Astrocyte of the spinal cord (primary cell): ENCODE results near the gene NAT14.

Experiments
- DNase-seq: peaks from one replicate; pipeline ENCODE4 v3.0.0; 2011; ENCODE audit warnings: low read depth, low spot score
- H3K4me3 ChIP-seq: 2 replicates; pipeline ENCODE4 v1.5.1; 2011; ENCODE audit warnings: low read depth, mild to moderate bottlenecking, low read length, moderate library complexity
- in situ Hi-C: cut with HindIII; loops from 2 replicates; pipeline ENCODE4 v1.10.0; 2017; ENCODE audit warnings: low sequenced_read_pairs
- TF ChIP-seq, protein P1 (sequence below): IDR thresholded peaks from 2 replicates; pipeline ENCODE4 v1.5.1; 2012; ENCODE audit warnings: low read depth, mild to moderate bottlenecking, low read length, inconsistent platforms

Gene NAT14

DNA sequence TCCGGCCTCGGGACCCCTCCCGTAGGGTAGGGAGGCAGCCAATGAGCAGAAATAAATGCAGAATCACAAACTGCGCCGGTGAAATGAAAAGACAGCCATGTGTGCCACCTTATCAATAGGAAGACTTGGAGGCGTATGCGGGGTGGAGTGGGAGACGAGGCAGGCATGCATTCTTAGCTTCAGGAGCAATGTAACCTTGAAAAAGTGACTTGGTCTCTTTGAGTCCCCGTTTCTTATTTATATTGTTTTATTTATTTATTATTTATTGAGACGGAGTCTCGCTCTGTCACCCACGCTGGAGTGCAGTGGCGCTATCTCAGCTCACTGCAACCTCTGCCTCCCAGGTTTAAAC, 19.2 kb downstream of the NAT14 start:
- TF ChIP-seq, protein P1, sequence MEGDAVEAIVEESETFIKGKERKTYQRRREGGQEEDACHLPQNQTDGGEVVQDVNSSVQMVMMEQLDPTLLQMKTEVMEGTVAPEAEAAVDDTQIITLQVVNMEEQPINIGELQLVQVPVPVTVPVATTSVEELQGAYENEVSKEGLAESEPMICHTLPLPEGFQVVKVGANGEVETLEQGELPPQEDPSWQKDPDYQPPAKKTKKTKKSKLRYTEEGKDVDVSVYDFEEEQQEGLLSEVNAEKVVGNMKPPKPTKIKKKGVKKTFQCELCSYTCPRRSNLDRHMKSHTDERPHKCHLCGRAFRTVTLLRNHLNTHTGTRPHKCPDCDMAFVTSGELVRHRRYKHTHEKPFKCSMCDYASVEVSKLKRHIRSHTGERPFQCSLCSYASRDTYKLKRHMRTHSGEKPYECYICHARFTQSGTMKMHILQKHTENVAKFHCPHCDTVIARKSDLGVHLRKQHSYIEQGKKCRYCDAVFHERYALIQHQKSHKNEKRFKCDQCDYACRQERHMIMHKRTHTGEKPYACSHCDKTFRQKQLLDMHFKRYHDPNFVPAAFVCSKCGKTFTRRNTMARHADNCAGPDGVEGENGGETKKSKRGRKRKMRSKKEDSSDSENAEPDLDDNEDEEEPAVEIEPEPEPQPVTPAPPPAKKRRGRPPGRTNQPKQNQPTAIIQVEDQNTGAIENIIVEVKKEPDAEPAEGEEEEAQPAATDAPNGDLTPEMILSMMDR = no peak
- DNase-seq = no peak
- no peak overlapping the region for H3K4me3 ChIP-seq
- in situ Hi-C loops = no loop called here

DNA sequence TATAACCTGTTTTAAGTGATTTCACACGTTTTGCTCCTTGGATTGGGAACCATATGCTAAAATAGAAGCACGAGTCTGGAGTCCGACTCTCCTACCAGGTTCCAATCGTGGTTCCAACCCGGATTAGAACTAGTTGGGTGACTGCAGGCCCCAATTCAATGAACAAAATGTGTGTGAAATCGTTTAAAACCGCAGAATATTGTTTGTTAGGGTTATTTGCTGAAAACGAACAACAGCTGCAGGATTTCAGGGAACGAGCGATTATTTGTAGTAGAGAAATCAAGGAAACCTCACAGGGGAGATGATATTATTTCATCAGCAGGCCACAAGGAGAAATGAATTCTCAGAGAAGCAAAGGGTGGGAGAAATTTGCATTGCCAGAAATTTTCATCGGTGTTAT, 20.0 kb downstream of the NAT14 start:
- in situ Hi-C loops = no loop called here
- TF ChIP-seq, protein P1 = no peak
- no peak overlapping the region for H3K4me3 ChIP-seq
- DNase-seq = no peak

DNA sequence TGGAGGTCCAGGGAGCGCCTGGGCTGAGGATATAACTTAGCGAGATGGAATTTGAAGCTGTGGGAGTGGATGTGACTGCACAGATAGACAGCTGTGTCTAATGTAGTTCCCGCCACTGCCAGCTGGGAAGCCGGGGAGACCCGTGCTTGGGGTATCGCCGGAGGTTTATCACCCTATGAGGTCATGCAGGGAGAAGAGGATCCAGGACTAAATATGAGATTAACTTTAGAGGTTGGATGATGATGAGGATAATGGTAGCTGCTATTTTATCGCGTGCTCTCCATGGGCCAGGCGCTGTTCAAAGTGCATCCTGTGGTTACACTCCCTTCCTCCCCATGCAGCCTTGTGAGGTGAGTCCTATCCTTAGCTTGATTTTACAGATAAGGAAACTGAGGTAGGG, 23.1 kb downstream of the NAT14 start:
- H3K4me3 ChIP-seq = no peak overlapping the region
- TF ChIP-seq, protein P1 = no peak
- in situ Hi-C loops = no loop called here
- DNase-seq = no peak

DNA sequence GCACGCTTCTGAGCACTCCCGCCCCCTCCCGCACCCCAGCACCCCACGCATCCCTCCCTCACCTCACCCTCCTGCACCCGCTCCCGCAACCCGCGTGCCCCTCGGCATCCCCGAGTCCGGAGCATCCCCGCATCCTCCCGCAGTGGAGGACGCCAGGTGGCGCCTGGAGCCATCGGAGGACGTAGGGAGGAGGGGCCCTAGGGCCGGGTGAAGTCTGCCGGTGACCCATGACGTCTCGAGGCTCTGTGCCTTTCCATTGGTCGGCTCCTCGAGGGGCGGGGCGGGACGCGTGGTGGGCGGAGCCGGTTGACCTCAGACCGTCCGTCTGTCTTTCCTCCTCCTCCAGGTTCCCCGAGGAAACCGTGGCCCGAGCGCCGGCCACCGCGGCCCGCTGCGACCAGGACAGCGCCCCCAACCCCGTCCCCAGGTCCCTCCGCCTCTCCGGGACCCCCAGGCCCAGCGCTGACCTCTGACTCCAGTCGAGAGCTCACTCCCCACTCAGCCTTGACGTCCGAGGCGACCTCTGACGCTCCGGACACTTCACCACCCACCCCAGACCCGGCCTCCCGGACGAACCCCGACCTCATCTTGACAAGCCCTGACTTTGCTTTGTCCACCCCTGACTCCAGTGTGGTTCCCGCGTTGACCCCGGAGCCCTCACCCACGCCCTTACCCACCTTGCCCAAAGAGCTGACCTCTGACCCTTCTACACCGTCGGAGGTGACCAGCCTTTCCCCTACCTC, 32.1 kb downstream of the NAT14 start:
- TF ChIP-seq, protein P1 = peak; percentile 94
- peak overlapping the region; percentile 24 for H3K4me3 ChIP-seq
- DNase-seq = peak; percentile 90

DNA sequence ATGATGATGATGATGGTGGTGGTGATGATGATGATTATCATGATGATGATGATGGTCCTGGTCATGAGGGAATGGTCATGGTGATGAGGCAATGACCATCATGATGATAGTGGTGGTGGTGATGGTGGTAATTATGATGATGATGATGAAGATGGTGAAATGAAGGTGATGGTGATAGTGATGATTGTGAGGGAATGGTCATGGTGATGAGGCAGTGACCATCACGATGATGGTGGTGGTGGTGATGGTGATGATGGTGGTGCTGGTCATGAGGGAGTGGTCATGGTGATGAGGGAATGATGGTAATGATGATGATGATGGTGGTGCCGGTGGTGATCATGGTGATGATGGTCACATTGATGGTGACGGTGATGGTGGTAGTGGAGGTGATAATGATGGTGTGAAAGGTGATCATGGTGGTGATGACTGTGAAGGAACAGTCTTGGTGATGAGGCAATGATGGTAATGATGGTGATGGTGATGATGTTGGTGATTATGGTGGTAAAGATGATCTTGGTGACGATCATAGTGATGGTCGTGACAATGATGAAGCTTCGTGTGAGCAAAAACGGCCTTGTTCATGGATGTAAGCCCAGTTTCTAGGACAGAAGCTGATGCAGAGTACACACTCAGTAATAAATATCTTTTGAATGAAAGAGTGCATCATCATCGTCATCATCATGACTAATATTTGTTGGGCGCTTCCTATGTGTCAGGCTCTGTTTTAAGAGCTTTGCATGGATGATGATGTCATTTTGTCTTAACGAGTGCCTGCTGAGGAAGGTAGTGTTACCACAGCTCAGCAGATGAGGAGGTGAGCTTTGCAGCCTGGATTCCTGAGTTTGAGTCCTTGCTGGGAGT, 34.7 kb downstream of the NAT14 start:
- DNase-seq = peak; percentile 75
- in situ Hi-C loops = no loop called here
- no peak overlapping the region for H3K4me3 ChIP-seq
- TF ChIP-seq, protein P1 = no peak

More for the DNA sequence above, 32.1 kb downstream of the NAT14 start:
- in situ Hi-C loops = no loop called here

DNA sequence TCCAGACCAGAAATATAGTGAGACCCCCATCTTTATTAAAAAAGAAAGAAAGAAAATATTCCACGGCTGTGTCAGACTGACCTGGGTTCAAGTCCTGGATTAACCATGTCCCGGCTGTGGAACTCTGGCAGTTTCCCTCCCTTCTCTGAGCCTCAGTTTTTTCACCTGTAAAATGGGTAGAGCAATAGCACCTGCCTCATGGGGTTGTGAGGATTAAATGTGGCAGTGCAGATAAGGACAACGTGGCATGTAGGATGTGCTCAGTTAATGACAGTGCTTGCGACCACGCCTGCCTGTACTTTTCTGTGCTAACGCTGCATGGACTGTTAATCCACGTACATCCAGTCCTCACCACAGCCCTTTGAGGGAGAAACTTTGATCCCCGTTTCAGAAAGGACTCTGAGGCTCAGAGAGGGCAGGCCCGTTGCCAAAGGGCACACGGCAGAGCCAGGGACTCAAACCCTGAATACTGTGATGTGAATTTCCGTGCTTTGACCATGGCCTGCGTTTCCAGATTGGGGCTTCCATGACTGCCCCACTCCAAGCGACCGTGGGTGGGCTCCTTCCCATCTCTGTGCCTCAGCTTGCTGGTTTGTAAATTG, 35.8 kb downstream of the NAT14 start:
- TF ChIP-seq, protein P1 = no peak
- in situ Hi-C loops = no loop called here
- no peak for DNase-seq
- no peak overlapping the region for H3K4me3 ChIP-seq
